Astrocyte of the cerebellum (primary cell): ENCODE results near the gene CDH8.
"Not testable (repeated sequence)": the region's sequence is repeated elsewhere in the genome, so short reads cannot be mapped to it uniquely, and the experiment has no call there.

Source experiments
- DNase-seq: peaks from one replicate; pipeline ENCODE4 v3.0.0-alpha.2; 2011; ENCODE audit warnings: low read depth
- H3K4me3 ChIP-seq: 2 replicates; pipeline ENCODE4 v1.5.1; 2011; ENCODE audit warnings: mild to moderate bottlenecking, low read depth, low read length, moderate library complexity
- CTCF ChIP-seq: IDR thresholded peaks from 2 replicates; pipeline ENCODE4 v1.5.1; 2012; ENCODE audit warnings: low read length, low read depth, moderate library complexity, mild to moderate bottlenecking; ENCODE audit errors: missing control alignments
- in situ Hi-C: cut with HindIII; loops from 2 replicates; pipeline ENCODE4 v1.10.0; 2017; ENCODE audit warnings: low sequenced_read_pairs

Gene CDH8

GRCh38 chr16:61792194-61792909 lies 243.9 kb downstream of the CDH8 start:
- no peak overlapping the region for H3K4me3 ChIP-seq
- TF ChIP-seq CTCF, result no peak
- in situ Hi-C loops, result no loop called here
- peak; percentile 97 for DNase-seq

- no peak overlapping the region for H3K4me3 ChIP-seq
- DNase-seq, result peak; percentile 4
- in situ Hi-C loops, result no loop called here
- TF ChIP-seq CTCF, result no peak
These were observed 244.8 kb downstream of the CDH8 start for GRCh38 chr16:61791464-61791863.

GRCh38 chr16:61781855-61782254 lies 254.4 kb downstream of the CDH8 start:
- in situ Hi-C loops, DNase-seq, H3K4me3 ChIP-seq: not testable (repeated sequence)

- DNase-seq, result no peak
- in situ Hi-C loops, result no loop called here
These were observed 256.1 kb downstream of the CDH8 start for GRCh38 chr16:61780161-61780560.

GRCh38 chr16:61770301-61770700 lies 265.9 kb downstream of the CDH8 start:
- H3K4me3 ChIP-seq, result no peak overlapping the region
- in situ Hi-C loops, result no loop called here
- TF ChIP-seq CTCF, result no peak
- no peak for DNase-seq

More at GRCh38 chr16:61780161-61780560, 256.1 kb downstream of the CDH8 start:
- no peak for TF ChIP-seq CTCF
- no peak overlapping the region for H3K4me3 ChIP-seq

GRCh38 chr16:61763991-61764390 lies 272.2 kb downstream of the CDH8 start:
- no peak overlapping the region for H3K4me3 ChIP-seq
- in situ Hi-C loops, result no loop called here
- no peak for DNase-seq
- TF ChIP-seq CTCF, result no peak

GRCh38 chr16:61763013-61763412 lies 273.2 kb downstream of the CDH8 start:
- in situ Hi-C loops, result no loop called here
- no peak for DNase-seq
- TF ChIP-seq CTCF, result no peak
- no peak overlapping the region for H3K4me3 ChIP-seq
